Tongue (tissue), 2 donors: ENCODE results near the gene FKBP1A. TPM values are rescaled to one million over a fixed set of nuclear protein-coding genes. Genes with fewer than 3 reads are reported as not detected.

Experiments
- DNase-seq: peaks from one replicate; pipeline ENCODE4 v3.0.0-alpha.2; 2015
- total RNA-seq: library from RNA; depleted of rRNA; stranded (reverse); fragments of >200 nt; gene quantifications from one replicate; pipeline ENCODE4 v1.2.3, GENCODE V29; 2014

FKBP1A gene
- total RNA-seq: 108 TPM

DNA sequence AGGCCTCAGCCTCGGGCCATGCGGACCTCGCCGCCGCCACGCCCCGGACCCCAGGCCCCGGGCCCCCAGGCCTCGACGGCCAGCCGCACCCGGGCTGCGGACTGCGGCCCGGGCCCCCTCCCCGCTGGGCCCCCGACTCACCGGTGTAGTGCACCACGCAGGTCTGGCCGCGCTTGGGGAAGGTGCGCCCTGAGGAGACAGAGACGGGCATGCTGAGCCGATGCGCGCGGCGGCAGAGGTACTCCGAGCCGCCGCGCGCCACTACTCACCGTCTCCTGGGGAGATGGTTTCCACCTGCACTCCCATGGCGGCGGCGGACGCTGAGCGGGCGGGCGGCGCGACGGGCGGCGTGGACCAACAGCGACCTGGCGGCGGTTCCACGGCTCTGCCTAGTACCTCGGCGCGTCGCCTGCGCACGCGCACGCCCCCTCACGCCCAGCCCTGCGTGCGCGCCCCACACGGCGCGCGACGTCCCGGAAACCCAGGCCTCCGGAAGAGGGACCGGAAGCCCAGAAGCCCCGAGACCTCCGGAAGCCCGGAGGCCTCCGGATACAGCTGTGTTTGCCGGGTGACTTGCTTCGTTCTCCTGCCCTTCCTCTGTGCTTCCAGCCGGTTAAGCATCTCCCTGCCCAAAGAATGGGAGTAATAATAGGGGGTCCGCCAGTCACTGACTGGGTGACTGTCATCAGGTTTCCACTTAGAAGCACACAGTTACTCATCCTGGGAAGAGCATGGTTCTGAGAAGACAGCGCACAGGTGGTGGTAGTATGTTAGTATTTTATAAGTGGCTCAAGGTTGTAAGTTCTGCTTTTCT is at the start of gene FKBP1A:
Gene FKBP1A (minus strand): TSS at position 362 of the 814 bp plus-strand sequence. CDS start 56 bp downstream, at position 306.
- DNase-seq: peak; percentile 96

DNA sequence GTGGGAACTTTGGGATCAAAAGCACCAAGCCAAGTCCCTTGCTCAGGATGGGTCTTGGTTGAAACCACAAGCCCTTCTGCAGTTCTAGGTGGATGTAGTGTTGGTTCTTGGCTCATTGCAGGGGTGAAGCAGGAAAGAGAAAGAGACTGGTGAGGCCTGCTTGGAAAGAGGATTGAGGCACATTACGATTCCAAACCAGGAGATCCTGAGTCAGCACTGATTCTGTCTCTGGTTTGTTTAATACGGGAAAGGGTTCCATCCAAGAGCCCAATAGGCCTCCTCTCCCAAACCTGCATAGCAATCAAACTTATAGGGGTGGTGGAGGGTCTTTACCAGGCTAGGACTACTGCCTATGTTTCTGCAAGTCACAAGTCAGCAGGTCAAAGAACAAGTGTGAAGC is 49.5 kb upstream of the FKBP1A start:
- no peak for DNase-seq

DNA sequence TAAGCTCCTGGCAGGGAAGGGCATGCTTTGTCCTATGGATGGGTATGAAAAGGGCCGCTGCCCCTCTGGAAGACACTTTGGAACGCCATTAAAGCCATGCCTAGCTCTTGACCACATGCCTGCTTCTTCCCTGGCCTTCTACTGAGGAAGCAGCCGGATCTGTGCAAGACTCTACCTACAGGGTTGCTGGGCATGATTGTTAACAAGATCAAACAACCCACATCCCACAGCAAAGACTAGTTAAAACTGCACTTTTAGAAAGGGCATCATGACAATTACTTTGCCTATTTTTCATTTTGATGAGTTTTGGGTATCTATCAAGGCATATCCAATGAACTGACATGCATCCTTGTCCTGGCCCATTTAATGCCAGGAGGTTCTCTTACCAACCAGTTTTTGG is 48.3 kb upstream of the FKBP1A start:
- no peak for DNase-seq

DNA sequence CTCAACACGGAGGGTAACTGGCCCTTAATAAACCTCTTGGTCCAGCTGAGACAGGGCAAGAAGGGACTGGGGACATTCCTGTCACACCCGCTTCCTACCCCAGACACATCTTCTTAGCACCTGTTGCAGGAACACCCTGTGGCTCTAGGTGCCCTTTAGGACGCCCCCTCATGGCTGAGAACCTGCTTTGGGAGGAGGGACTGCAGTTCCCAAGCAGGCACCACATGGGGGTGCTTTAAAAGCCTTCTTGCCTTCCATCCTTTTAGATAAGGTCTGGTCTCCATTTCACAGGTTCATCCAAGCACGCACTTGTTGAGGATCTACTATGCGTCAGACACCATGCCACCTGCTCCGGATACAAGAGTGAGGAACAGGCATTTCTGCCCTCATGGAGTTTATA is 47.2 kb upstream of the FKBP1A start:
- DNase-seq: no peak

DNA sequence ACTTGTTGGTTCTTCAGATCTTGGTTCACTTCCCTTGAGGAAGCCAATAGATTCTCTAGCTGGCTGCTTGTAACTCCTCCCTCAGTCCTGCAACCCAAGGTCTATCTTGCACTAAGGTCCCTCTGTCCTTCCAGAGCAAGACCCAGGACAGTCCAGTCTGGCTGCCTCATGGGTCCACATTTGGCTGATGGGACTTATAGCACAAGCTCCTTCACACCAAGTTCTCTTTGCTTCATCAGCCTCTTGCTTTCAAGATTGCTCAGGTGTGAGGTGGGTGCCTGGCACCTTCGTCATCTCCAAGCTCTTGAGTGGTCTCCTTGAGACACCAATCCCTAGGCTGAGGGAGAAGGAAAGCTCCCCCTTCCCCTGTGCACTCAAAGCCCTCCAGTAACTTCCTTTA is 45.5 kb upstream of the FKBP1A start:
- DNase-seq: no peak

DNA sequence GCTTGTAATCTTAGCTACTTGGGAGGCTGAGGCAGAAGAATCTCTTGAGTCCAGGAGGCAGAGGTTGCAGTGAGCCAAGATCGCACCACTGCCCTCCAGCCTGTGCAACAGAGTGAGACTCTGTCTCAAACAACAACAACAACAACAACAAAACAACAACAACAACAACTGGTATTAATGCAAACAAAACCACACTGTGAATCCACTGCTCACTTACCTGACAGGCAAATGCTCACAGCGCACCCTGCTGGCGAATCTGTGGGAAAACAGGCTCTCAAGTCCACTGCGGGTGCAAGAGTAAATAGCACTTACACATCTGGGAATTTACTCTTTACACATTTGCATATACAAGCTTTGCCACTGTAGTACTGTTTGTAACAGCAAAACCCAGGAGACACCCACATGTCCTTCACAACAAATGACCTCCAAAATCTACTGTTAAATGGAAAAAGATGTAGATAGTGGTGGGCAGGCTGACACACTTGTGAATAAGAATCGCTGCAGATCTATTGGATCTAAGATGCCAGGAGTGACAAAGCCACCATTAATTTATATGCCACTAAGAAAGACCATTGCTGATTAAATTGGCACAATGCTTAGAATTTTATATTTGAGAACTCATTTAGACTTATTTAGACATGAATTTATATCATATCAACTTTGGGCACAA is 44.5 kb upstream of the FKBP1A start:
- DNase-seq: peak; percentile 77

DNA sequence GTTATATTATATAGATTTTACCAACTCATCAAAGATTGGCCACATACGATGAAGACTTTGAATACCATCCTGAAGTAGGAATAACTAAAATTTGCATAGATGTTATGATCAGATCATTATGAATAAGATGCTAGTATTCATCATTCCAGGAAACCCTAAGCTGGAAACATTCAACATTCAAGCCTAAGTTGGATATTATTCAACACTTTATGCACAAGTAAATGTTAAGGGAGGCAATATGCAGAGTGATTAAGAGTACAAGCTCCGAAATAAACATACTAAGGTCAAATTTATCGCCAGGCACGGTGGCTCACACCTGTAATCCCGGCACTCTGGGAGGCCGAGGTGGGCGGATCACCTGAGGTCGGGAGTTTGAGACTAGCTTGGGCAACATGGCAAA is 43.4 kb upstream of the FKBP1A start:
- DNase-seq: no peak

DNA sequence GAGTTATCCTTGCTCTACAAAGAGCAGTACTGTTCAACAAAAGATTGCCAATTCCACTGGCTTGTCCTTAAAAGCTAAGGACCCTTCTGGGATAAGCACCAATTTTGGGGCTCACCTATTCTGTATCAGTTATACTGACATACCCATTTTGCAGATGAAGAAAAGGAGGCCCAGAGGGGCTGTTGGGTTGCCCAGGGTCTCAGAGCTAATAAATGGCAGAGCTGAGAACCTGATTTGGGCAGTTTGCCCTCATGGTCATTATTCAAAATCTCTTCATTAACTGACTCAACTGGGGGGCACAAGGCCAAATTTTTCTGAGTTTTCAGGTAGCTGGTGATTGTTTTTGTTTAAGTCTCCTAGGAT is 42.5 kb upstream of the FKBP1A start:
- DNase-seq: no peak

DNA sequence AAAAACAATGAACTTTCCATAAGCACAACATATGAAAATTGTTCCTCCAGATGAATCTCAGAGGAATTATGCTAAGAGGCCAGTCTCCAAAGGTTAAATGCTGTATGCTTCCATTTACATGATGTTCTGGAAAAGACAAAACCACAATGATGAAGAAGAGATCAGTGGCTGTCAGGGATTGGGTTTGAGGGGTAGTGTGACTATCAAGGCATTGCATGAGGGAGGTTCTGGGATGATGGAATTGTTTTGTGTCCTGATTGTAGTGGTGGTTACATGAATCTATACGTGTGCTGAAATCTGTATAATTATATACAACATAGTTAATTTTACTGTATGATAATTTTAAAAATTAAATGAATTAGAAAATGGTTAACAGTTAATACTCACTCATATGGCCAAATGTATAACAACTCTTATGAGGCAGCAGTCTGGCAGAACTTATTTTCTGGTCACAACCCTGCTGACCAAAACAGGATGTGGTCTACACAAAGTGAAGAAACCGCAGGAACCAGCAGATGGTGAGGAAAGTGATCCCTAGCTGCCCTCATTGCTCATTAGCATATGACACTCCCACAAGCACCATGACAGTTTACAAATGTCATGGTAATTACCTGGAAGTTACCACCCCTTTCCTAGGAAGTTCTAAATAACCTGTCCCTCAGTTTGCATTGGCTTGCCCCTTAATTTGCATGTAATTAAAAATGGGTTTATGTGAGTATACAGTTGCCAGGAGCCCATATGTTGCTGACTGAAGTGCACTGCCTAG is 41.9 kb upstream of the FKBP1A start:
- DNase-seq: no peak

DNA sequence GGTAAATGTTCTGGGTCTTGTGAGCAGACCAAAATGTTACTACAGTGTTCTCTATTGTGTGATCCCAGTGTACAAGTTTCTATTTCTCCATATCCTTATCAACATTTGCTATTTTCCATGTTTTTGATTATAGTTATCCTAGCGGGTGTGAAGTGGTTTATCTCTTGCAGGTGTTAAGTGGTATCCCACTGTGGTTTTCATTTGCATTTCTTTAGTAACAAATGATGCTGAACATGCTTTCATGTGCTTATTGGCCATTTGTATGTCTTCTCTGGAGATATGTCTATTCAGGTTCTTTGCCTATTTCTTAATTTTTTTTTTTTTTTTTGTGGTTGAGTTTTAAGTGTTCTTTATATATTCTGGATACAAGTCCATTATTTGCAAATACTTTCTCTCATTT is 38.3 kb upstream of the FKBP1A start:
- DNase-seq: no peak

DNA sequence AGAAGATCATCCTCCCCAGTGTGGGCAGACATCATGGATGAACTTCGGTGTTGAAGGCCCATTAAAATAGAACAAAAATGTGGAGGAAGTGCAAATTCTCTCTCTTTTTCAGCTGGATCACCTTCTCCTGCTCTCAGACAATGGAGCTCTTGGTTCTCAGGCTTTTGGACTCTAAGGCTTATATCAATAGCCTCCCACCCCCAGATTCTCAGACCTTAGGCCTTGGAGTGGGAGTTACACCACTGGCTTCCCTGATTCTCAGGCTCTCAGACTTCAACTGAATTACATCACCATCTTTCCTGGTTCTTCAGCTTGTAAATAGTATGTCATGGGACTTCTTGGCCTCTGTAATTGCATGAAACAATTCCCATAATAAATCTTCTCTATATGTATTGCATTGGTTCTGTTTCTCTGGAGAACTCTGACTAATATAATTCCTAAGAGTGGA is 37.2 kb upstream of the FKBP1A start:
- DNase-seq: no peak

DNA sequence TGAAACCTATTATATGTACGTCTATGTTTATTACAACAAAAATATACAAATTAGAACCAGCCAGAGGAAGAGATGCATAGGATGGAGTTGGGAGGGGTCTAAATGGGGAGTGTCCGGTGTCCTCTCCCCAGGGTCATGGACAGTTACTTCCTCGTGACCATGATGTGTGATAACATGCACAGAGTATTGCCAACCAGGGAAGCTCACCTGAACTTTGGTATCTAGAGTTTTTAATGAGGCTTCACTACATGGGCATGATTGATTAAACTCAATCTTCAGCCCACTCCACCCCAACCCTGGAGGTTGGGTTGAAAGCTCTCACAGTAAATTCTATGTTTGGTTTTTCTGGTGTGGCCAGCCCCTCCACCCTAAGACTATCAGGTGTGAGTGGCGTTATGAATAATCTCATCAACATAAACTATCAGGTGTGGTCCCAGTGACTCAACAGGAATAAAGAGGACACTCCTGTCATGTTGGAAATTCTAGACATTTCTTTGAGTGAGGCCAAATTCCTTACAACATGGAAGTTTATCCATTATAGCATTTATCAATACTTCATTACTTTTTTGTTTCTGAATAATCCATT is 36.4 kb upstream of the FKBP1A start:
- DNase-seq: no peak

DNA sequence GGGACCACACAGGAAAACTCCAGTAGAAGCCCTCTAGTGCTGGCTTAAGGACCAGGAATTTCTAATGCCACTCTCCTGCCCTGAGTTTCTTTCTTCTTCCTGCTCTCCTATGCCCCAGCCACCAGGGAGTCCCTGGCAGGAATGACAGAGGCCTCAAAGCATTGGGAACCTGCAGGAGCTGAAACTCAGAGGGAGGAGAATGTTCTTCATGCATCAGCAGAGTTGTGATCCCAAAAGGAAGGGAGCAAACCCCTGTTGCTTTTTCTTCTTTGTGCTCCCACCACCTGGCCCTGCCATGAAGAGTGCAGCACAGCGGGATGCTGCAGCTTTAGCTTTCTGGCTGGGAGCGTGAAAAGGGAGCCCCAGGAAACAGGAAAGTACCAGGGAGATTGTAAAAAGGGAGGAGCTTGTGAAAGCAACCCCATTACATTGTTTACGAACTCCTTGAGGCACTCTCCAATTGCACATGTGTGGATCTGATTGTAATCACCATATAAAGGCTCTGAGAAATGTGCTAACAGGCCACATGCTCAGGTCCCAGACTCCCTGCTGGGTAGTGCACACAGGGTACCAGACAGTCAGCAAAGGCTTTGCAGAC is 34.7 kb upstream of the FKBP1A start:
- no peak for DNase-seq

DNA sequence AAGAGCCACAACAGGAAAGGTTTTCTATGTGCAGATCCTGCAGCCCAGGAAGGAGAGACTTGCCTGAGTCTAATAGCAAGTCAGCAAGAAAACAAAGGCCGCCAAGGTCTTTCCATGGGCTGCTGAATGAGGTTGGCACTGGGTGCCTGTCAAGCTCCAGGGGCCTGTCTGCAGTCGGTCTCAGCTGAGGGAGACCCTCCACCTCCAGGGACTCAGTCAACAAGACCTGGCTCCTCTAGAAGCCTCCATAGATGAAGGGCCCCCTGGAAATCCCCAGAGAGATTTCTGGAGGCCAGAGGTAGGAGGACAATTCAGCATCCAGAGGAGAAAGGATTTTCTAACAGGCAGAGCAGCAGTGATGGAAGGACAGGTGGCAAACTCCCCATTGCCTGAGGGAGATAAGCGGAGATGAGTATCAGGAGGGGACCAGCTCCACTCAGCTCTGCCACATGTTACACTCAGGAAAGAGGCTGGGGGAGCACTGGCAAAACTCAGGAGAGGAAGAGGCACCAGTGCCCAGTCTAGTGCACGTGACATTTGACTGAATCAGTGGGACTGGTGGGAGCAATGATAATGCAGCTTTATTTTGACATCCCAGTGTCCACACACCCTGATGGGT is 33.5 kb upstream of the FKBP1A start:
- DNase-seq: no peak

DNA sequence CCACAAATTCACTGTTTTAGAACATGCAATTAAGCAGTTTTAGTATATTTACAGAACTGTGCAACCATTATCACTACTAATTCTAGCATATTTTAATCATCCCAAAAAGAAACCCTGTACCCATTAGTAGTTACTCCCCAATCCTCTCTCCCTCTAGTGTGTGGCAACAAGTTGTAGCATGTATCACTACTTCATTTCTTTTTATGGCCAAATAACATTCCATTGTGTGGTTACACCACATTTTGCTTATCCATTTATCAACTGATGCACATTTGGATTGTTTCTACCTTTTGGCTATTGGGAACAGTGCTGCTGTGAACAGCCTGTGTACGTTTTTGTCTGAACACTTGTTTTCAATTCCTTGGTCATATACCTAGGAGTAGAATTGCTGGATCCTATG is 31.5 kb upstream of the FKBP1A start:
- DNase-seq: no peak

DNA sequence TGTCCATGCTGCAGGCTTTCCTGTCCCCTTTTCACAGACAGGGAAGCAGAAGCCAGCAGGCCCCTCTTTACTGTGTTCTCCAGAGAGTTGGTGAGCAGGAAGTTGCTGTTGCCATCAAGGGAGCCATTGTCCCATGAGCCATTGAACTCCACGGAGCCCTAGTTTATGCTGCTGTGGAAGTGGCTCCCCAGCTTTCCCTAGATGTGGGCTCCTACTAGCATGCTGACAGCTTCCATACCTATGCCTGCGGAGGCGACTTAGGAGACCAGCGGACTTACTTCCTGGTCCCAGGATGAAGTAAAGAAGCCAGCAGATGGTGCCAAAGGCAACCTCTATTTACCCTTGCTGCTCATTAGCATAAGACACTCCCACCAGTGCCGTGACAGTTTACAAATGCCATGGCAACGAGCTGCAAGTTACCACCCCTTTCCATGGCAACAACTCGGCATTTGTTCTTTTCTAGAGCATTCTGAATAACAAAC is 30.8 kb upstream of the FKBP1A start:
- DNase-seq: peak; percentile 32

DNA sequence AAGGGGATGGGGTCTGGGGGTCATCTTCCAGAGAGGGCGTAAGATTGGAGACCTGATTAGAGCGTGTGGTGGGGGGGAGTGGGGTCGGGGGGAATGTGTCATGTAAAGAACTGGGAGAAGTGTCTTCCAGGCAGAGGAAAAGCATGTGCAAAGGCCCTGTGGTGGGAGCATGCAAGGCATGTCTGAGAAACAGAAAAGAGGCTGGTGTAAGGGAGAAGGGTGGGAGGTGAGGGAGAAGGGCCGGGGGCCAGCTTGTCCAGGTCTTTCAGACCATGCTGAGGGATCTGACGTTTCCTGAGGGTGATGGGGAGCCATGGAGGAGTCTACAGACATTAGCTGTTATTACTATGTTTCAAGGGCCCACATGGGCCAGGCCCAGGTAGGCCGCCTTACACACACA is 30.4 kb upstream of the FKBP1A start:
- DNase-seq: no peak

DNA sequence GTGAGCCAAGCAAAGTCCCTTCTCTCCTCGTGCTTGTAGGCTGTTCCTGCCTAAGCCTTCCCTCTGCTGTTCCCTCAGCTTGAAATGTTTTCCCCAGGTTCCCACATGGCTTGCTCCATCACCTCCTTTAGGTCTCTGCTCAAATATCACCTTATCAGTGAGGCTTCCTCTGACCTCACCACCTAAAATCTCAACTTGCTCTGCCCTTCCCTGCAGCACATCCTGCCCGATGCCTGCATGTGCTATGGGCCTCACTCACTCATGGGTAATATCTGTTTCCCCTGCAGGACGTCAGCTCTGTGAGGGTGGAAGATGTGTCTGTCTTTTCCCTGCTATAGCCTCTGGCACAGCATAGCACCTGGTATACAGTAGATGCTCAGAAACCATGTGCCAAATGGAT is 29.9 kb upstream of the FKBP1A start:
- no peak for DNase-seq

DNA sequence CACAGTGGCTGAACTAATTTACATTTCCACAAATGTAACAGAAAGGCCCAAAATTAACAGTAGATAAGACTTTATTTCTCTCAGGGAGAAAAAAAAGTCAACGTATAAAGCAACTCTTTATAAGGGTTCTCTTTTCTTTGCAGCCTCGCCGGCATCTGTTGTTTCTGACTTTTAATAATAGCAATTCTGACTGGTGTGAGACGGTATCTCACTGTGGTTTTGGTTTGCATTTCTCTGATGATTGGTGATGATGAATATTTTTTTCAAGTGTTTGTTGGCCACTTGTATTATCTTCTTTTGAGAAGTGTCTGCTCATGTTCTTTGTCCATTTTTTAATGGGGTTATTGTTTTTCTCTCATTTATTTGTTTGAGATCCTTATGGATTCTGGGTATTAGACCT is 27.2 kb upstream of the FKBP1A start:
- no peak for DNase-seq

DNA sequence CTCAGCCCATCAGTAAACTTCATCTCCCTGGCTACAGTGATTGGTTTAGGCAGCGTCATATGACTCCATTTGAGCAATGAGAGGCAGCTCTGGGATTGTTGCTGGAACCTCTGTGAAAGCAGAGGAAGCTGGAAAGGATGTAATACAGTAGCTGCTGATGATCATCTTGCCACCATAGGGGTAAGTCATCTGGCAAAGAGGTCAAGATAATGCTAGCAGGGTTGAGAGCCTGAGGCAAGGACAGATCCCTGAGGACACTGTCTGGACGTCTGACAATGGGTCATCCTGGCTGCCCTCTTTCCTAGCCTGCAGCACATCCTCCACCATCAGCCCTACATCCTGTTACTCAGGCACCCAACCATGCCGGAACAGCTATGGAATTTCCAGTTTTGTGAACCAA is 25.5 kb upstream of the FKBP1A start:
- DNase-seq: no peak

DNA sequence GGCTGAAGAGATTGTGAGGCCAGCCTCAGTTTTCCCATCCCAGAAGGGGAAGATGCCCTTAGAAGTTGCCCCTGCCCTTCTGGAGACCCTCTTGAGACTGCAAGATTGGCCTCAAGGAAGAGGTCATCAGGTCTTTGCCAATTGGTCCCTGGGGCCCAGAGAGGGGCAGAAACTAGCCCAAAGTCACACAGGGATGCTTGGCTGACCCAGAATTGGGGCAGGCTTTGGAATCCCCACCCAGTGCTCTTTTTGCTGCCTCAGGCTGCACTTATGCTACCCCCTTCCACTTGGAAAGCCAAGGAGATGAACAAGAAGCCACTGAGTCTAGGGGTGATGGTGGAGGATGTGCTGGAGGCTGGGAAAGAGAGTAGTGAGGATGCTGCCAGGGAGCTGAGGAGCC is 24.9 kb upstream of the FKBP1A start:
- no peak for DNase-seq

DNA sequence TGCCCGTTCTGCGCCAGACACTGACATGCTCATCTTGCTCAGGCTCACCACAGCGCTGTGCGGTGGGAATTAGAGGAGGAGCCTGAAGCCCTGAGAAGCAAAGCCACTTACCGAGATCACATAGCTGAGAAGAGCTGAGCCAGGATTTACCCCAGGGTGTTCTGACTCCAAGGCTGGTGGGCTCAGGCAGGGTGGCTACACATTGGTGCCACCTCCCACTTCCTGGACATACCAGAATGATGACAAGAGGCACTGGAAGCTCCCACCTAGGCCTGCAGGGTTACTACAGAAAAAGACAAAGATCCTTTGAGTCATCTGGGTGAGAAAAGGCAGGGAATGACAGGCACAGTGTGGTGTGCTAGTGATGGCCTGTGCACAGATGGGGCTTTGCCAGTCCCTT is 24.4 kb upstream of the FKBP1A start:
- no peak for DNase-seq
